GM20000 (cell line): Measurements from ENCODE around the gene AOPEP.
A peak's percentile ranks its signal among the peaks of the same experiment; 100 is the strongest.

ENCODE experiments used
- DNase-seq: peaks from one replicate; pipeline ENCODE4 v3.0.0; 2012; ENCODE audit warnings: low spot score
- CTCF ChIP-seq: IDR thresholded peaks from 2 replicates; pipeline ENCODE4 v1.5.1; 2012; ENCODE audit warnings: mild to moderate bottlenecking, control low read depth; ENCODE audit errors: extremely low read depth, missing control alignments

The AOPEP gene

GRCh38 chr9:95000821-95001220, 274.3 kb downstream of the AOPEP start:
- no peak for TF ChIP-seq CTCF

GRCh38 chr9:95001720-95002119, 275.2 kb downstream of the AOPEP start:
- no peak for TF ChIP-seq CTCF
- no peak for DNase-seq

More at GRCh38 chr9:95000821-95001220, 274.3 kb downstream of the AOPEP start:
- no peak for DNase-seq

DNA sequence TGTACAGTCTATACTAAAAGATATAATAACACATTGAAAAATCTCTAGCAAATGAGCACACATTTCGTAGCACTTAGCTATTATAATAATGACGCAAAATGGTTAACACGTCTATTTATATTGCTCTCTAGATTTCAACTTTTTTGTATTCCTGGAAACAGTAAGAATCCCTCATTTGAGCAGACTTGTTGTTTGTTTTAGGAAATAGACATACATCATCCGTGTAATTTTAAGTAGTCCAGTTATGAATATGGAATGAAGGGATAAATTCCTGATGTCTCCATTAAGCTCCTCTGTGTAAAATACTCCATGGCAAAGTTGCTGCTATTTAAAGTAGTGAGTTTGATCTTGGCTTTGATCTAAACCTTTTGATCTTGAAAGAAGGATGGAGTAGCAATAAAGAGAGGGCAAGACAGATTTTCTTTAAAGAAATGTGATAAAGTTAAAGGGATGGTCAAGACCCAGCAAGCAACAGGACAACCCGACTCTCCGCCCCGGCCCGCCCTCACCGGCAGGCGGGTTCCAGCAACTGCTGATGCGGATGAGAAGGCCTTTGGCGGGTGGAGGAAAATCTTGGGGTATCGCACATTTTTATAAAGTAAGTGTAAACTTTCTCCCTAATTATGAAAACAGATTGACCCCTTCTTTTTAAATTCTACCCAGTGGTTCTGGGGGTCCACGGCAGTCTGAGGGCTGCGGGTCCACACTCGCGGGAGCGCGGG, 277.4 kb downstream of the AOPEP start:
- TF ChIP-seq CTCF = no peak
- peak; percentile 74 for DNase-seq

GRCh38 chr9:95004411-95005277, 278.1 kb downstream of the AOPEP start:
- TF ChIP-seq CTCF = no peak
- DNase-seq = peak; percentile 85

DNA sequence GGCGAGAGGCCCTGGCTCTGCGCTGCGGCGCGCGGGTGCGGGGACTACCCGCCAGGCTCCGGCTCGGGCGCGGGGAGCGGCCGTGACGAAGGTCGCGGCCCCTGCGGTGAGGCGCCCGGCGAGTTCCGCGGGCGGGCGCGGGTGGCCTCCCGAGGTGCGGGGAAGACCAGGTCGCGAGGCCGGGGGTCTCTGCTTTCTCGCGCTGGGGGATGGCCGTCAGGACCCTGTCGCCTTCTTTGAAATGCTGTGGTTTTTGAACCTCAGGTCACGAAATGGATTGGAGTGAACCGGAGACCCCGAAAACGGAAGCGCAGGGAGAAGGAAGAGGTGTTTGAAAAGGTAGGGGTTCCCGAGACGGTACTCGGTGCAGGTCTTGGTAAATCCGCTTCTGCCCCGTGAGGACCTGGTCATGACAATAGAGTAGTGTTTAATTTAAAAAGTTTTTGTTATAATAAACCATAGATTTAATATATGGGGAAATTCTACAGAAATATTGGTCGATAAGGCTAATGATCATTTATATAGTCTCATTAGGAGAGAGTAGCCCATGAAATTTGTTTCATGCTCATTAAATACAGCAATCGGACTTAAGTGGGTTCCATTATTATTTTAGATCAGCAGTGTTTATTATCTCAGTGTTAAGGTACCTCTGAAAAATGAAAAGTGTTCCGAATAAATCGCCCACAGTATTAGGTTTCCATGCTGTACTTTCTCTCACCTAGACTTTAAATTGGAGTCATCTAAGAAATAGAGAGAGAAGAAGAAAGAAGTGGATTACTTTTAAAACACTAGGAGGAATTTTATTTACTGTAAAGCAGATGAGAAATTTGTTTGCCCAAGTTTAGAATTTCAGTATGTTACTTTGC, 279.0 kb downstream of the AOPEP start:
- TF ChIP-seq CTCF = no peak
- peak; percentile 25 for DNase-seq

GRCh38 chr9:95007226-95007869, 280.8 kb downstream of the AOPEP start:
- TF ChIP-seq CTCF = no peak
- DNase-seq = no peak
